GM10266 (cell line): ENCODE results near the gene CREB3L1.

Source experiments
- DNase-seq: peaks from one replicate; pipeline ENCODE4 v3.0.0; 2012; ENCODE audit errors: extremely low spot score
- CTCF ChIP-seq: IDR thresholded peaks from 2 replicates; pipeline ENCODE4 v1.5.1; 2012; ENCODE audit warnings: mild to moderate bottlenecking, low read depth; ENCODE audit not compliant: control insufficient read depth, insufficient read depth; ENCODE audit errors: missing control alignments

The CREB3L1 gene

DNA sequence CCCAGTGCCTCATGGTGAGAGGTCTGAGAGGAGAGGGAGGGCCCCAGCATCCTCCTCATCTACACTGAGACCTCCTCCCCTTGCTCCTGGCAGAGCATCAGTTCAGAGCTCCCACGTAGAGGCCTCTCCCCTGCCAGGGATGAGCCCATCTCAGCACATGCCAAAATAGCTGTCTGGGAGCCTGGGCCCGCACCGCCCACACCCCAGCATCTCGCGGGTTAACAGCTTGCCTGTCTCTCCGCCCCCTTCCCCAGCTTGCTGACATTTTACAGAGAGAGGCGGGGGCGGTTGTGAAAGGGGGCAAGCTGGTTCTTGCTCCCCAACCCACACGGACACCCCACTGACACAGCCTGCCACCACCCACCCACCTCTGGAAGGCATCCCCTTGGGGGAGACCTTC, 76.2 kb downstream of the CREB3L1 start:
- TF ChIP-seq CTCF: no peak
- DNase-seq: no peak

GRCh38 chr11:46356924-46357482, 79.5 kb downstream of the CREB3L1 start:
- no peak for DNase-seq
- TF ChIP-seq CTCF: no peak

GRCh38 chr11:46357483-46357936, 80.0 kb downstream of the CREB3L1 start:
- TF ChIP-seq CTCF: no peak
- DNase-seq: no peak

- no peak for DNase-seq
- no peak for TF ChIP-seq CTCF
These were observed 82.5 kb downstream of the CREB3L1 start for GRCh38 chr11:46359953-46360352.

- TF ChIP-seq CTCF: no peak
- no peak for DNase-seq
These were observed 83.4 kb downstream of the CREB3L1 start for GRCh38 chr11:46360878-46361277.

- TF ChIP-seq CTCF: no peak
- peak; percentile 95 for DNase-seq
These were observed 84.1 kb downstream of the CREB3L1 start for GRCh38 chr11:46361283-46362155.

DNA sequence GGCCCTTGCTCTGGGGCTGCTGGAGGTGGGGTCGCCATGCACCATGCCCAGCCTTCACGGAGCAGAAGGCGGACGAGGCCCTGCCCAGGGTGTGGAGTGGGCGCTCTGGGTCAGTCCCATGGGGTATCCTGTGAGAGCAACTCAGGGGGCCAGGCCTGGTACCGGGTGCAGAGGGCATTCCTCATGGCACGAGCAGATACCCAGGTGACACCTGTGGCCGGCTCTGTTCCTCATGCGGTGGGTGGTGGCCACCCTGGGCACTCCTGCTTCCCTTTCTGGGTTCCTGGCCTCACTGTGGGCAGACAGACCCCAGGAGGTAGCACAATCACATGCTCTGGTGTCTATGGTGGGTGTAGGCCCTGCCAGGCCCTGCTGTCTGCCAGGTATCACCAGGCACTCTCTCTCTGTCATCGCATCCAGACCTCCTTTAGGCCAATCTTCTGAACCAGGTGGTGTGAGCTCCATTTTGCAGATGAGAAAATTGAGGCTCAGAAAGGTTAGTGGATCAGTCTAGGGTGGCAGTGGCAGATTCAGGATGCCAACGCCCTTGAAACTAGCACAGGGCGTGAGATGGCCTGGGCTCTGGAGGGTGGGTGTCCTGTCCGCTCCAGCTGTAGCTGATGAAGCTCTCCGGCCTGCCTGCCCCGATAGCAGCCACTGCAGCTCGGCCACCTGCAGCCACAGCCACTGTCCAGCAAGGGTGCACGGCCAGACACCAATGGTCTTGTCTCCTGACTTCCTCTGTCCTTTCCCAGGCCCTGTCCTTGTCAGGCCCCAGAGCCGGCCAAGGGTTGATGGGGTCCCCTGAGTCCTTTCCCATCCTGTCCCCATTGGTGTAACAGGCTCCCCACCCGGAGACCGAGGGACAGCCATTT, 84.9 kb downstream of the CREB3L1 start:
- no peak for TF ChIP-seq CTCF
- no peak for DNase-seq
